HG03558 (cell line): ENCODE results near the gene NR3C2.

Experiments used
- ATAC-seq: cut with Tn5 transposase; IDR thresholded peaks from one replicate; pipeline ENCODE4 v1.9.1; 2021; ENCODE audit warnings: moderate number of reproducible peaks; ENCODE audit not compliant: unreplicated experiment; ENCODE audit errors: extremely low read depth

Gene NR3C2

DNA sequence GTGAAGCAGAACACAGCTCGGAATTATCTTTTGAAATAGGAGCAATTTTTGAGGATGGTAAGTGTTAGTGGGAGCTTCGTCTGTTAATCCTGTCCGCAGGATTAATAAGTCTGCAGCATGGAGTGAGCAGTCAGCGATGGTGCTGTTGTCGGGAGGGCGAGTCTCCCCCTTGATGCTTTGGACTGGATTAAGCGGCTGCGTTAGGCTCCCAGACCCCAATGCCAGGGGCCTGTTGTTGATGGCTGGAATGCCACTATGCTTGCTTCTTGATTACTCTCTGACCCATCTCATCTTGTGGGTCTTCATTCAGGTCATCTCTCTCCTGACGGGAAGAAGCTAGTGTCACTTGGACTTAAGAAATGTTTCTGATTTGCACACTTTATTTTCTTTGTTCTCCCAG lies 377.8 kb downstream of the NR3C2 start:
- ATAC-seq, result no peak

DNA sequence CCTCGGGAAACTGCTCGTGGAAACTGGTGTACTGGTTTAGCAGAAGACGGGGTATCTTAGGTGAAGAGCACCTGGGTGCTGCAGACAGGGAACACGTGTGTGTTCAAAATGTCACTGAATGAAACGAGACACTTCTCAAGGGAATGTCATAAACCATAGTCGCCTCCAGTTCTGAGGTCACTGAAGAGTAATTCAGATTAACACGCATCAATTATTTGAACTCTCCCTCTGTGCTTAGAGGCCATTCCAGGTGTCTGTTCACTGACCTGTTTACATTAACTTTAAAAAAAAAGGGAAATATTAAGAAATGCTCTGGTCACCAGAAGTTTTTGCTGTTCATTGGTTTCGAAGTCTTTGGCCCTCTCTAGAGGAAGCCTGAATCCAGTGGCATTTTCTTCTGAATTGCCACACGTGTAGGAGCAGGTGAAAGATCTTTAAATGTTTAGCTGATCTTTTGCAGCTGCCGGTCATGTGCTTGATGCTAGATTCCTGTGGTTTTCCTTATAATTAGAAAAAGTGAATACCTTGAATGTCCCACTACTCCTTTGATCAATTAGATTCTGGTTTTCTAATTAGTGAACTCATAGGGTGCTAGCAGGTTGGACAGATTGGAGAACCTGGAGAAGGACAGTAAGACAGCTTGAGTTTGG lies 379.8 kb downstream of the NR3C2 start:
- no peak for ATAC-seq

DNA sequence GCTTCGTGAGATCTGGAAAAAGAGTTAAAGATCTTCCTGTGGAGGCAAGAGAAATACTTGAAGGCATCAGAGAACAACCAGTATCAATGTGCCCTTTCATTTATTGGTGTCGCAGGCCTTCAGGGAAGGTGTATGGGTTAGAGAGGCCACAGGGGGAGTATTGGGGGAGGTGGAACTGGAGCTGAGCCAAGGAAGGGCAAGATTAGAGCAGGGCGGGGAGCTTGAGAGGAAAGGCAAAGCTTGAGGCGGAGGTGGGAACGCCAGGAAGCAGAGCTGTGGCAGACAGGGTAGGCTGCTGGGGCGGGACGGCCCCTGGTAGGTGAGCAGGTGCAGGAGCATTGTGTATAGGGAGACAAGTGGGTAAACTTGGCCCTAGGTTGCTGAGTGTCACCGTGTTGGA lies 380.4 kb downstream of the NR3C2 start:
- no peak for ATAC-seq

DNA sequence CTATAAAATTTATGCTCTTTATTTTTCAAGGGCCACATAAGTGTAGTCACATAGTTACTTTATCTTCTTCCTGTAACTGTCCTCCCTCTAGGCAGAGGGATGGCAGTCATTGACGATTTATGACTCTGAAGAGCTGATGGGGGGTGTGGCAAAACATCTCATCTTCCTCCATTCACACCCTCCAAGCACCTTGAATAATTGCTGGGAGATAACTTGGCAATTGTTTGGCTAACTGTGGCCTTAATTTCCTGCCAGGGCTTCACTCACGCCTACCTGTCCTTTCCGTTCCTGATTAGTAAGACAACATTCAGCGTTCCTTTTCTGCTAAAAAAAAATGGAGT lies 381.1 kb downstream of the NR3C2 start:
- ATAC-seq, result no peak

DNA sequence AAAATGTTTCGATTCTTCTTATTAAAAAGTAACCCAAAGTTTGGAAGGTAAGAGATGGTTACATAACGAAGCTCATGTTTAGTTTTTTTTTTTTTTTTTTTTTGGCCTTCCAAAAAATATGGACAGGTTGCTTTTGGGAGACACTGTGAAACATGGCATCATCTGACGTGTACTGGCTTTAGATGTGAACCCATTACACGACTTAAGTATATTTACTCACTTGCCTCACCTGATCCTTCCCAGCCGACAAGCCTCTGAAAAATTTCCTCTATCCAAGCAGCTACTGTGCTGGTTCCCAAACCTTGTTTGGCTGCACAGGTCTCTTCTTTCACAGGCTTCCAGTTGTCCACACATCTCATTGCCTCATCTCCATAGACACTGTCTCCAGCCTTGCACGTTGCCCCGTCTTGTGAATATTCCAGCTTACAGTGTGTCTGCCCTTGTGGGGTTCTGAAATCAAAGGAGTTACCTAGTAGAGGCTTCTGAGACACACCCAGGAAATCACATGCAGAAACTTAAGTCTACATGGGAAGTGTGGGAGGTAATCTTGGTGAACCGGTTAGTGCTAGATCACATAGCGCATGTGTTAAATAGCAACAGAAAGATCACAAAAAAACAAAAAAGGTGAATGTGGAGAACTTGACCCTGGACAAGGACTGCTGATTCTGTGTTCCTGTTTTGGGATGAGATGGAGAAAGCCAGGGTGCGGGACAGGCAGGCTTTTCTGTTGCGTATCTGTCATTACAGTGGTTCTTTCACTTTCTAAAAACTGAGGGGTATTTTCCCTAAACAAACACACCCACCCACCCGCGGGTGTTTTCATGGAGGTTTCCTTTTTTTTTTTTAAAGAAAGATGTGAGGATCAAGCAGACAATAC lies 381.7 kb downstream of the NR3C2 start:
- no peak for ATAC-seq

DNA sequence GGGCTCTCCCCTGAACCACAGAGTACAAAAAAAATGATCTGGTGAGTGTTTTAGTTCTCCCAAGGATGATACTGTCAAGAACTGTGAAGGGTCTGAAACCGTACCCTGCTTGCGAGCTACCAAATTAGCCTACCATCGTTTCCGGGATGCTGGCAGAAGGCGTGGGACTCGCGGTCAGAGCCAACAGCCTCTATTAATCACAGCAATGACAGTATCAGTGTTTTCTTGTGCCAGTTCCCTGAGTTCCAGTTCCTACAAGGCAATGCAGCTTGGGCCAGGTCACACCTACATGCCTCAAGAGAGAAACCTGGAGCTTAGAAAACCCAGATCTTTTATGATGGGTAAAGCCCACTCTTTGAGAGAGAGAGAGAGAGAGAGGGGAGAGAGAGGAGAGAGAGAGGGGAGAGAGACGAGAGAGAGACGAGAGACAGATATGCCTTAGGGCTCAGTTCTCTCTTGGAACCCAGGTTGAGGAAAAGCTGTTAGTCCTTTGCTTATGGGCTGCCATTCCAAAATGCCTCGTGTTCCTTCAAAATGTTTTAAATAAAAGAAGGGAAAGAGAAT lies 382.5 kb downstream of the NR3C2 start:
- no peak for ATAC-seq

DNA sequence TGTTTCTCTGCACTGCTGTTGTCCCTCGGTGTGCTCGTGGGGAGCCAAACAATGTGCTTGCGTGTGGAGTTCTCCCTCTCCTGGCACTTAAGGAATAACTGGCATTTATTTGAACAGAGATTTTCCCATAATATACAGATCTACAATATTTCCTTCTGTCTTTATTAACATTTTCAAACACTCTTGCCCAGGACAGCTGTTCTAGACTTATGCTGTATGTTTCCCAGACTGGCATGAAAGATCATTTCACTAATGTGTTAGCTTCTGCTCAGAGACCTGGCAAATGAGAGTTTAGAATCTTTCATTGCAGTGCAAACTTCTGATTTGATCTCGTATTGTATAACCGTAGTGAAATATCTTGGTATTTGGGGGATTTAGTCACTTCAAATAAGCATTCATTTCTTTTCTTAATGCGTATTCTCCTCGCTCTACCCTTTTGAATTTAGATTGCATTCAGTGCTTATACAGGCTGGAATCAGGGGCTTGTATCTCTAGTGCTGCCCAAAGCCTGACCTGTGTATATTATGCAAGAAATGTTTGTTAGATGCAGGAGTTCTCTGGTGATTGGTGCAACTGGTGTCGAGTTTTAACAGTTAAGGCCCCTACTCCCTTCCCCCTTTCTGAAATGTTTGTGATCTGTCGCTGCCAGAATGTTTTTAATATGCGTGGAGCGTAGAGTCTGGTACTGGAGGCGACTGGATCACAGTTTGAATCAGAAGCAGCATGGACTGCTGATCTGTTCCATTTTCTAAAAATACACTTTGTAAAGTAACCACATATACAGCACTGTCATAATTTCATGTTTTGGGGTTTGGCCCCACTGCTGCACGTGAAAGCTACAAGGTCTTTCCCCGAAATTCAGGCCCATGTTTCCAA lies 384.0 kb downstream of the NR3C2 start:
- no peak for ATAC-seq

DNA sequence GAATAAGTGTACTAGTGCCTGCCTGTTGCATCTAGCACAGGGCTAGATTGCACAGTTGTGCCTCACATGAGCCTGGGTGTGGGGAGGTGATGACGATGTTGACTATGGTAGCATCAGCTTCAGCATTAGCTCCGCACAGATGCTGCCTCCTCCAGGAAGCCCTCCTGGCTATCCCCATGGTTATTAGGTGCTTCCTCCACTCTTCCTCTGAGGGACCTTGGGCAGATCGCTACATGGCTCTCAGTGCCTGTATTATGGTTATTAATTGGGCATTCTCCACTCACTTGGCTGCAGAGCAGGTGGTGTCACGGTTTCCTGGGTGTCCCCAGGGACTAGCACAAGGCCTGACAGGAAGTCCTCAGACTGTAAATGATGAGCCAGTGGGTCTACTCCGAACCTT lies 384.7 kb downstream of the NR3C2 start:
- peak; percentile 21 for ATAC-seq

DNA sequence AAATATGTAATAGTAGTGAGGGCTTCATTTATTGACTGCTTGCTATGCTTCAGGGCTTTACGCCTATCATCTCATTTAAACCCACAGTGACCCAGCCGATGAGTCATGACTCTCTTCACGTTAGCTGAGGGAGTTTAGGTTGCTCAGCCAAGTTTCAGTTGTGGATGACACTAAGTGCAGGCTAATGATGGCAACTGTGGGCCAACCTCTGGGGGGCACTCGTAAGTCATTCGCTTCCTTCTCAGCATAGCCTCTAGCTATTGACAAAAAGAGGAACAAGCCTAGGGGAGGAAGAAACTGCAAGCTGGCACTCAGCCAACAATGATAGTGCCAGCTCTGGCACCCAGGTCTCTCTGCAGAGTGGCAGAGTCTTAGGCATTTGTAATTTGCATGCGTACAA lies 385.3 kb downstream of the NR3C2 start:
- ATAC-seq, result peak; percentile 90

DNA sequence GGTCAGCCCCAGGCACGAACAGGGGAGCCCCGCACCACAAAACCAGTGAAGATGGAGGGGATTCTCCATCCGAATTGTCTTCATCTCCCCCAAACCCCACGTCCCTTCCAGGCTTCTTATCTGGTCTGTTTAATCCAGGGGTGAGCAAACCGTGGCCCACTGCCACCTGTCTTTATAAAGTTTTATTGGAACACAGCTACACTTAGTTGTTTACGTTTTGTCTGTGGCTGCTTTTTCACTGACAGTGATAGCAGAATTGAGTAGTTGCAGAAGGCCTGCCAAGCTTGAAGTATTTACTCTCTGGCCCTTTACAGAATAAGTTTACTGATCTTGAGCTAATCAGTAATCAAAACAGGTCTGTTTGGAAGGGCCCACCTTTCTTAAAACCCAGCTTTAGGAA lies 386.4 kb downstream of the NR3C2 start:
- no peak for ATAC-seq

DNA sequence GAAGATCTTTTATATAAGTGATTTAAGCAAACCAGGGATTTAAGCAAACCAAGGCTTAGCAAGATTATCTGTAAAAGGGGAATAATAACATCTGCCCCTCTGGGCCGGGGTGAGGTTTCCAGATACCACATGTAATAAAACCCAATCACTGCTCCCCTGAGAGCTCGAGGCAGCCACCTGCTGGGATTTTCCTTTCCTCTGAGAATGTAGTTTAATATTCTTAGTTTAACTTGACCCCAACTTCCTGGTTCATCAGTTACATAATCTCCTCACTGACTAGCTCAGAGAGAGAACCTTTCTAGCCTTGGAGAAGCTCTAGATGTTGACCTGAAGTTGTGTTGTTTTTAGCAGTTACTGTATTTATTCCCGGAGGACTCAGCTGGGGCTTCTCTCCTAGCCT lies 387.9 kb downstream of the NR3C2 start:
- no peak for ATAC-seq

DNA sequence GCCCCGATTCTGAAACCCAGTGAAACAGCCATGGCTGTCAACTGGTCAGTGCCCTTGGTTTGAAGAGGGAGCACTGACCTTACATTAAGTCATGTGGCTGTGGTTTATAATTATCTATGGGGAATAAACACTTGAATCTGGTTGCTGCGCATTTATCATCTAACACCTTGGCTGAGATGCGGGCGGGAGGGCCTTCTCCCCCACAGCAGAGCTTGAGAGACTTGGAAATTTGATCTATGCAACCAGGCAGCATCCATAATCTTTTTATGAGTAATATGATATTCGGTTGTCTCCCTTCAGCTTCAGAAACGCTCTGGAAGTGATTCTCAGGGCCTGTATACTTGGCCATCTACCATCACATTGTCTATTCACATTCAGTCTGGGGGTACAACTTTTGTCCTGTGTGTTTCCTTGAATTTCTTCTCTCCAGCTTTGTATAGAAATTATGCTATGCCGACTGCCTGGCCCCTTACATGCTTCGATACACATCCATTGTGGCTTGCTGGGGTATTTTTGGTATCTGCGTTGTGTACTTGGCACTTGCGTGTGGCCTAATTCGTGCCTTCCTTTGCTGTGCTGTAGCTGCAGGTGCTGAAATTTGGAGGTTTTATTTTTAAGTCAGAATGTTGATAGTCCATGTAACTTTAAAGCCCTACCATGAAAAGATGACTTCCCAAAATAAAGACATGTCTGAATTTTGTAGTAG lies 388.8 kb downstream of the NR3C2 start:
- ATAC-seq, result no peak

DNA sequence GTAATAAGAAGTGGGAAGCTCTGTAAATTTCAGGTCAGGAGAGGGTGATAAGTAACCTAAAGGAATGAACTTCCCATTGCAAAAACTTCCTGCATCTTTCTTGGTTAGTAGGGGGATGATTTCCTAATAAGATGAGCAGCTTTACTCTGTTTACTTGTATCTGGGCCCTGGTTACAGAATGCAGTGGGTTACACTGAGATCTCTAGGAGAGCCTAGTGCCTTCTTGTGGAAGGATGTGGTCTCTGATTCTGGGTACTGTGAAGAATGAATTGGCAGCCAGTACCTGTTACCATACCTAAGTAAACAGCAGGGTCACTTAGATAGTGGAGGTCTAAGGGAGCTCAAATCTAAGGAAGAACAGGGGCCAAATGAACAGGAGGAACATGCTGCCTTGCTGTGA lies 389.8 kb downstream of the NR3C2 start:
- no peak for ATAC-seq

DNA sequence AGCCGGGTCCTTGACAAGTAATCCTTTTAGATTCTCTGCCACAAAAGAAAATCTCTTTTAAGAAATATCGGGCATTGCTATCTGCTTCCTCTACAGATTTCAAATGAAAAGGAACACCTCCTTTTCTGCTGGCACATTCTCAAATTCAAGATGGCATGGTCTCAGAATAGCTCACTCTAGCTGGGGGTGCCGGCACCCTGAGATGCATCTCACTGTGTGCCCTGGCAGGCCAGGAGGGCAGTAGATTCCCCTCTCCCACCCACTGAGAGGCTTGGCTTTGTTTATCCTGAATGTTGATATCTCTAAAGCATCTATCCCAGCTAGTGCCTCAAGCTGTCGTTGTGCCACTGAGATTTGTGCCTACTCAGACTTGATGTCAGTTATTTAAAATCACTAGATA lies 390.8 kb downstream of the NR3C2 start:
- no peak for ATAC-seq

DNA sequence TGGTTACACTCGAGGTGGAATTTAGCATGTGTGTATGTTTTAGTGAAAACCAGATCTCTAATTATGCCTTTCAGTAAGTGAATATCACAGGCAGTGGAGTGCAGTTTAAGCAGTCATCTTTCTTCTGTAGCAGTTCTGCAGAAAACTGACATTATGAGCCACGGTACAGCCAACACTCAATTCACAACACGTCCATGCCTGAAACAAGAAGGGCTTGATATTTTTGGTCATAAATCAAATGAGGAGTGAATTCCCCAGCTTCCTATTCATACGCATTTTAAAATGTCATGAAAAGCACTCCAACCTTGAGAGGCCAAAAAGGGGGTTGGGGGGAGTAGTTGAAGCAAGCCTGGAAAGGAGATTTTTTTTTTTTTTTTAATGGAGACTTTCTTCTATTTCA lies 393.6 kb downstream of the NR3C2 start:
- ATAC-seq, result no peak

DNA sequence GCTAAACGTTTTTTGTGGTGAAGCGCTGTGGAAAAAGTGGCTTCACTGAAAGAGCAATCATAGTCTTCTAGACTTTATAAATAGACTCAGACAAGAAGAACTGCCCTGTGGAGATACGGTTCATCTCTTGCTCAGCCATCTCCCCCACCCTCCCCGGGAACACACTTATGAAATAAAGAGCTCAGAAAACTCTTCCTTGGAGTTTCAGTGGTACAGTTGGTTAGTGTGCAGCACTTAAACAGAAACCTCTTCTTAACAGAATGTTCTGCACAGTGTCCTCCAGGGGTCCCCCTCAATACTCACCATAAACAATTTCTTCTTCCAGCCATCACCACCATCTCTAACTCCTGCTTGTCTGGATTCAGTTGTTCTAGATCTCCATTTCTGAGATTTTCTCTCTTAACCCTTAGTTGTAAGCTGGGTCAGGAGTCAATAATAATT lies 397.3 kb downstream of the NR3C2 start:
- peak; percentile 91 for ATAC-seq

DNA sequence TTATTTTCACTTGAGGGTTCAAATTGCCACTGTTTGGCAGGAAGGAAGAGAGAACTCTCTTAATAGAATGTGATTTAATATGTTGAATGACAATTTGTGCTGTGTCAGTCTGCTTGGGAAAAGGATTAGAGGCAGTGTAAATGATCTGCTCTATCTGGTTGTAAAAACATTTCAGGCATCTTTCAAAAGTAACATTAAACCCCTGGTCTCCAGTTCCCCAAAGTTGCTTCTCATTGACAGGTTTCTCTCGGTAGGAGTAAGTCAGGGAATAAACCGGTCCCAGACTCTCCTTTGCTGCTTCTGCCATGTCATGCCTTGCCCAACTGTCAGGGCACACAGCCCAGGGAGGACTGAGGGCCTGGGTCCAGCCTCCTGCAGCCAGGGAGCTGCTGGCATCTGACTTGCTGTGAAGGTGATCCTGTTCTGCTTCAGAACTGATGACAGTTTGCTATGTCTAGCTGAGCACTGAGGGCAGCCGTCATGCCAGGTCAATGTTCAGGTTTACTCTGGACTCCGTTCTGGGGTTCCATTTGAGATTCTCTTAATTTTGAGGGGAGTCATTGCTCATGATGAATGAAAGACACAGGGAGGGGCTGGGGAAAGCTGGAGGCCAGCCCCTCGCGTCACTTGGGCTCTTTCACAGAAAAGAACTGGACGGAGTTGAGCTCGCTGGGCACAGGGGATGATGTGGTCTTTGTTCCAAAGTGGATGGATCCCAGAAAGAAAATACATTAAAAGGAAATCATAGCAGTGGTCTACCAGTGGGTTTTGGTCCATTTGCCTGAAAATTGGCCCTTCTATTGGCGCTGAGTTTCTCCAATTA lies 397.9 kb downstream of the NR3C2 start:
- ATAC-seq, result no peak

DNA sequence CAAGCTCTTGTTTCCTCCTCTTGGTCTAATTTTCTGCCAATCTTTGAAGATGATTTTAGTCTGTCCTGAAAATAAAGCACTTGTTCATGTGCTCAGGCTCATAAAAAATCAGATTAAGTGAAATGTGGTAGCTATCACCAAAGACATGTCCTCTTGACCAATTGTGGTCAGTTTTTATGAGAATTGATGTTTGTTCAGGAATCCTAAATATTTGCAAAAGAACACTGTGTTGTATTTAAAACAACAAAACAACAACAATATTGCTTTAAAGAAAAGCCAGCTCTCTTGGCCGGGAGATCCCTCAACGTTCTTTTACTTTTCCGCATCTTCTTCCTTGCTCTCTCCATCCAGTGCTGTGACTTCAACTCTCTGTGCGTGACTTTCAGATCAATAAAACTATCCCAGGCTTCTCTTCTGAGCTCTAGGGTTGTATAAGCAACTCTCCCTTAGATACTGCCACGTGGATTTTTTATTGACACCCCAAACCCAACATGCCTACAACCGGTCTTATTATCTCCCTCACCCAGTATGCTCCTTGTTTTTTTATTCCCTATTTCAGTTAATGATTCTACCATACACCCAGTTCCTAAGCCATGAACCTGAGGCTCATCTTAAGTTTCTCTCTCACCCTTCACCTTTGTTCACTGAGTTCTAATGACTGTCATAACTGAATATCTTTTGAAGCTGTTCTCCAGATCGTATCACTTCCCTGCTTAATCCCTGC lies 400.4 kb downstream of the NR3C2 start:
- no peak for ATAC-seq

DNA sequence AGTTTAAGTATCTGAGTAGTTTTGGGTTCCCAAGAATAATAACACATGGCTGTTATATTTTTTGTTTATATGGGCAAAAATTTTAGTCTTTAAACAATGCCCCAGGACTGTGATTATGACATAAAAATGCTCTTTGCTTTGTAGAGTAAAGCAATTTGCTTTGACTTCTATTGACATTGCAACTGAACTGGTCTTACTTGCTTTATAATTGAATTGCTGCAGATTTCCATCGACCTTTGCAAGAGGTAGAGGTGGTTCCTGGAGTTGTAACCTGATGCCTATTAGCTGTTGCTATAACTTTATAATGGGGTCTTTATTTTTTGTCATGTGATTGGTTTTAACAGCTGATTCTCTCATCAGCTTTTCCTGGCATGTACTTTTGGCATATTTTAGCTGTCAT lies 407.4 kb downstream of the NR3C2 start:
- no peak for ATAC-seq
